Measurements from ENCODE around the gene CCDC12. TPM values are rescaled to one million over a fixed set of nuclear protein-coding genes. Genes with fewer than 3 reads are reported as not detected.

The CCDC12 gene
- total and polyA plus RNA-seq, 3 experiments from 2014 or later: 56.4 to 114 (median 59.8) TPM

DNA sequence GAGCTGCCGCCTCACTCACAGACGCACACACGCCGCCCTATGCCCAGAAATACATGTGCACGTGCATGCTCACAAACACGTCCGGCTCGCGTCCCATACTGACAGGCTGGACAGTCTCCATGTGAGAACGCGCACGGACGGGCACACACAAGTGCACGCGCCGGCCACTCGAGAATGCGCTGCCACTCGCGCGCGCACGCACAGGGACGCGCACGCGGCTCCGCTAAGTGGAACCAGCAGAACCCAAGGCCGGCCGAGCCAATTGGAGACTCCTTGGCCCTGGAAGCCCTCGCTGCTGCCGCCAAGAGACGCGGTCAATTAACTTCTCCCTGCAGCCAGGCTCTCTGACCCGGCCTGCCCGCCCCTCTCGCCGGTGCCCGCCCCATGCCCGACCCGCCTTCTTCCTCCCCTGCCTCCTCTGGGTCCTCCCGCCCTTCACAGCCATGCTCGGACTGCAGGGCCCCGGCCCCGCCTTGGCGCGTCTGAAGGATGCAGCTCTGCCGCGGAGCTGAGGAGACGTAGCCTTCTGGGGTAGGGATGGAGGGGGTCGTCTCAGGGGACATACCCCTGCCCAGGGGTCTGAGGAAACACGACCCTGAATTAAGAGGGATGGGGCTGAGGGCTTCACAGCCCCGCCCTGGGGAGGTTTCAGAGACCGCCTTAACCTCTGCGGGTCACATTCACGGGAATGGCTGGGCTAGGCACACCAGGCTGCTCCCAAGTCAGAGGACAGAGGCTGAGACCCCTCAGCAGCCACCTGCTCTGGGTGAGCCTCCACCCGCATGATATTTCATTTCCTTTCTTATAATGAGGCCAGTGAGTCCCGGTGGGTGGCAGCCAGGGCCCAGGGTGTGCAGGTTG is 84.0 kb downstream of the CCDC12 start:
- Mint-ChIP-seq H3K4me3 (peak overlapping the region; percentile 4 to 76 (median 61)), H3K27me3 (peaks cover 33 to 49% of the 10 kb centered on the region in 2 donors), H3K9me3 (no peaks in the 10 kb centered on the region), H3K36me3 (no peaks in the 10 kb centered on the region), H3K27ac (no peak overlapping the region), H3K4me1 (peaks cover 5 to 19% (median 12%) of the 10 kb centered on the region in 3 donors)
- Histone ChIP-seq H3K4me3 (ENCODE audit: low read length) (no peak overlapping the region), H3K36me3 (ENCODE audit: insufficient read depth, low read length) (no peaks in the 10 kb centered on the region), H3K9me3 (ENCODE audit: low read length) (no peaks in the 10 kb centered on the region), H3K27me3 (ENCODE audit: insufficient read depth, low read length, poor library complexity, severe bottlenecking) (peaks cover 20% of the 10 kb centered on the region), H3K27ac (ENCODE audit: low read depth, low read length) (no peak overlapping the region), H3K4me1 (ENCODE audit: insufficient read depth, low read length) (no peaks in the 10 kb centered on the region)
- POLR2A ChIA-PET: no interaction called here
- CTCF ChIA-PET: no interaction called here
- no peak for DNase-seq

GRCh38 chr3:46891132-46891531 is 85.4 kb downstream of the CCDC12 start:
- no peaks in the 10 kb centered on the region for H3K4me1 ChIP-seq (ENCODE audit: insufficient read depth, low read length)
- H3K27me3 ChIP-seq (ENCODE audit: insufficient read depth, low read length, poor library complexity, severe bottlenecking): peaks cover 20% of the 10 kb centered on the region
- ChIA-PET POLR2A (no interaction called here), CTCF (interaction anchor here (1.0 to 1.6 kb wide), 3 partner anchors 10 to 18 kb away, joined by 3 to 4 read pairs (median 3); no protein-coding TSS in a partner anchor)
- no peaks in the 10 kb centered on the region for H3K9me3 ChIP-seq (ENCODE audit: low read length)
- peaks cover 5 to 19% (median 12%) of the 10 kb centered on the region in 3 donors for H3K4me1 Mint-ChIP-seq
- H3K27me3 Mint-ChIP-seq: peaks cover 35 to 47% of the 10 kb centered on the region in 2 donors
- H3K36me3 ChIP-seq (ENCODE audit: insufficient read depth, low read length): no peaks in the 10 kb centered on the region
- no peak for DNase-seq
- H3K36me3 Mint-ChIP-seq: no peaks in the 10 kb centered on the region
- peak overlapping the region in 1 of 7 donors; percentile 20 for H3K4me3 Mint-ChIP-seq
- H3K9me3 Mint-ChIP-seq: no peaks in the 10 kb centered on the region
- no peak overlapping the region for H3K4me3 ChIP-seq (ENCODE audit: low read length)
- H3K27ac Mint-ChIP-seq: no peak overlapping the region
- H3K27ac ChIP-seq (ENCODE audit: low read depth, low read length): no peak overlapping the region

DNA sequence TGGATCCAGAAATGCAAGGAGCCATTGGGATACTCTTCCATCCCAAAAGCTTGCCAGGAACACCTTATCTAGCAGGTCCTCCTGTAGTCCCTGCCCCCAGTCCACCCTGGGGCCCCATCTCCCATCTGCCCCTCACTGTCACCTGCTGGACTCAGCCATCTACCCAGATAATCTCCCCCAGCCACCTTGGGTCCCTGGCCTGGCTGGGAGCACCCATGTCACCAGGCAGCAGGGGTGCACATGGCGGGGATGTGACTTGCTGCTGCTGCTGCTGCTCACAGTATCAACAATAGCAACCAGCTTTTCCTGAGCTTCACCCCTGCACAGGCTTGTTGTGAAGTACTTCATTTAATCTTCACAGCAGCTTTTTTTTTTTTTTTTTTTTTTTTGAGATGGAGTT is 86.4 kb downstream of the CCDC12 start:
- no peak overlapping the region for H3K27ac ChIP-seq (ENCODE audit: low read depth, low read length)
- H3K4me3 ChIP-seq (ENCODE audit: low read length): no peak overlapping the region
- no peaks in the 10 kb centered on the region for H3K36me3 ChIP-seq (ENCODE audit: insufficient read depth, low read length)
- Mint-ChIP-seq H3K27me3 (peaks cover 34 to 48% of the 10 kb centered on the region in 2 donors), H3K4me3 (no peak overlapping the region), H3K9me3 (no peaks in the 10 kb centered on the region), H3K27ac (no peak overlapping the region), H3K4me1 (peaks cover 3 to 16% (median 9%) of the 10 kb centered on the region in 3 donors), H3K36me3 (no peaks in the 10 kb centered on the region)
- peaks cover 19% of the 10 kb centered on the region for H3K27me3 ChIP-seq (ENCODE audit: insufficient read depth, low read length, poor library complexity, severe bottlenecking)
- no peak for DNase-seq
- ChIA-PET POLR2A (no interaction called here), CTCF (interaction anchor here (0.7 to 1.6 kb wide), 3 partner anchors 9 to 403 kb away, joined by 3 to 4 read pairs (median 3); no protein-coding TSS in a partner anchor)
- H3K4me1 ChIP-seq (ENCODE audit: insufficient read depth, low read length): no peaks in the 10 kb centered on the region
- H3K9me3 ChIP-seq (ENCODE audit: low read length): no peaks in the 10 kb centered on the region

- Mint-ChIP-seq H3K9me3 (no peaks in the 10 kb centered on the region), H3K27me3 (peaks cover 34 to 52% of the 10 kb centered on the region in 2 donors), H3K27ac (peak overlapping the region in 1 of 8 donors; percentile 19), H3K36me3 (no peaks in the 10 kb centered on the region), H3K4me3 (no peak overlapping the region), H3K4me1 (peaks cover 0 to 14% (median 8%) of the 10 kb centered on the region in 3 donors)
- H3K4me3 ChIP-seq (ENCODE audit: low read length): no peak overlapping the region
- CTCF ChIA-PET: interaction anchor here (0.7 to 1.5 kb wide), 2 partner anchors 22 to 404 kb away, joined by 3 read pairs; no protein-coding TSS in a partner anchor
- H3K27me3 ChIP-seq (ENCODE audit: insufficient read depth, low read length, poor library complexity, severe bottlenecking): peaks cover 19% of the 10 kb centered on the region
- DNase-seq: no peak
- H3K9me3 ChIP-seq (ENCODE audit: low read length): no peaks in the 10 kb centered on the region
- POLR2A ChIA-PET: no interaction called here
- H3K27ac ChIP-seq (ENCODE audit: low read depth, low read length): no peak overlapping the region
- H3K4me1 ChIP-seq (ENCODE audit: insufficient read depth, low read length): no peaks in the 10 kb centered on the region
- H3K36me3 ChIP-seq (ENCODE audit: insufficient read depth, low read length): no peaks in the 10 kb centered on the region
These were observed 87.0 kb downstream of the CCDC12 start for GRCh38 chr3:46889381-46890110.

DNA sequence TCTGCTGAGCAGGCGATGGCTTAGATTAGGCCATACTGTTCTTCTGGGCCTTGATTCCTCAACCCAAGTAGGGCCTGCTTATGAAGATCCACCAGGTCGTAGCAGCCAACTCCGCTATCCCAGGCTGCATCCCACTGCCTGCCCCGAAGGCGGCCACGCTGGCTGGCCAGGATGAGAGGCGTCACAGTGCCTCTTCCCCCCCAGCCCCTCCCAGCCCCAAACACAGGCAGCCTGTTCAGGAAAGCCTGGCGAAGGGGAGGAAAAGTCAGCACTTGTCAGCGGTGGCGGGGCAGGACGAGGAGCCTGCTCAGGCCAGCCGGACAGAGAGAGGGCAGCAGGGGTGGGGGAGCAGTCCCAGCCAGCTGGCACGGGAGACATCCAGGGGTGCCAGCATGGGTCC is 87.8 kb downstream of the CCDC12 start:
- no peak overlapping the region for H3K4me3 Mint-ChIP-seq
- H3K4me1 Mint-ChIP-seq: peaks cover 0 to 16% (median 8%) of the 10 kb centered on the region in 3 donors
- H3K9me3 Mint-ChIP-seq: no peaks in the 10 kb centered on the region
- no peak overlapping the region for H3K4me3 ChIP-seq (ENCODE audit: low read length)
- H3K36me3 Mint-ChIP-seq: no peaks in the 10 kb centered on the region
- peaks cover 26% of the 10 kb centered on the region for H3K27me3 ChIP-seq (ENCODE audit: insufficient read depth, low read length, poor library complexity, severe bottlenecking)
- CTCF ChIA-PET: interaction anchor here (1.5 kb wide), 1 partner anchor 21 kb away, joined by 3 read pairs; no protein-coding TSS in a partner anchor
- H3K27ac ChIP-seq (ENCODE audit: low read depth, low read length): no peak overlapping the region
- POLR2A ChIA-PET: no interaction called here
- H3K27me3 Mint-ChIP-seq: peaks cover 35 to 55% of the 10 kb centered on the region in 2 donors
- H3K27ac Mint-ChIP-seq: no peak overlapping the region
- H3K9me3 ChIP-seq (ENCODE audit: low read length): no peaks in the 10 kb centered on the region
- no peaks in the 10 kb centered on the region for H3K4me1 ChIP-seq (ENCODE audit: insufficient read depth, low read length)
- no peaks in the 10 kb centered on the region for H3K36me3 ChIP-seq (ENCODE audit: insufficient read depth, low read length)
- DNase-seq: no peak

DNA sequence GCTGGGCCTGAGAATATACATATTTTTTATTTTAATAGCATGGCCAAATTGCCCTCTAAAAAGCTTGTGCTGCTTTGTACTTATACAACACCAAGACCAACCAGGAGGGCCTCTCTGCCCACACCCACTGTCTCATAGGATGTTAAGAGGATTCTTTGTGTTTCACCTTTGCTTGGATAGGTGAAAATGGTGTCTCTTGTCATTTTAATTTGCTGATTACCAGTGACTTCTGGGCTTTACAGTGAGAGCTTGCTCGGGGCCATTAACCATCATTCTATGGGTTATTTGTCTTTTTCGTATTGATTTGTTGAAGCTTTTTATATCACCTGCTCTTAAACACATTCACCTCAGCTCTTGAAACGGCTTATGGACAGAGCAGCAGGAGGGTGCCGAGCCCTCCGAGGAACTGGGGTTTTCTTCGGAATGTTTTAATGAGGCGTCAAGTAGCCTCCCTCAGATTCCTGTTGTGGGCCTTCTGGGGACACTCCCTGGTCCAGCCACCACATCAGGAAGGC is 88.5 kb downstream of the CCDC12 start:
- no peaks in the 10 kb centered on the region for H3K9me3 Mint-ChIP-seq
- Histone ChIP-seq H3K27ac (ENCODE audit: low read depth, low read length) (no peak overlapping the region), H3K36me3 (ENCODE audit: insufficient read depth, low read length) (no peaks in the 10 kb centered on the region), H3K4me1 (ENCODE audit: insufficient read depth, low read length) (no peaks in the 10 kb centered on the region), H3K4me3 (ENCODE audit: low read length) (no peak overlapping the region), H3K27me3 (ENCODE audit: insufficient read depth, low read length, poor library complexity, severe bottlenecking) (peaks cover 30% of the 10 kb centered on the region), H3K9me3 (ENCODE audit: low read length) (no peaks in the 10 kb centered on the region)
- DNase-seq: no peak
- CTCF ChIA-PET: interaction anchor here (0.8 to 1.5 kb wide), 2 partner anchors 21 to 400 kb away, joined by 3 read pairs; no protein-coding TSS in a partner anchor
- H3K4me1 Mint-ChIP-seq: peaks cover 0 to 19% (median 8%) of the 10 kb centered on the region in 3 donors
- POLR2A ChIA-PET: no interaction called here
- H3K27me3 Mint-ChIP-seq: peaks cover 34 to 56% of the 10 kb centered on the region in 2 donors
- H3K27ac Mint-ChIP-seq: no peak overlapping the region
- H3K36me3 Mint-ChIP-seq: no peaks in the 10 kb centered on the region
- H3K4me3 Mint-ChIP-seq: no peak overlapping the region

GRCh38 chr3:46885612-46886011 is 90.9 kb downstream of the CCDC12 start:
- H3K9me3 Mint-ChIP-seq: no peaks in the 10 kb centered on the region
- no peaks in the 10 kb centered on the region for H3K4me1 ChIP-seq (ENCODE audit: insufficient read depth, low read length)
- H3K27me3 Mint-ChIP-seq: peaks cover 22 to 42% of the 10 kb centered on the region in 2 donors
- H3K27ac ChIP-seq (ENCODE audit: low read depth, low read length): no peak overlapping the region
- no peak for DNase-seq
- H3K36me3 ChIP-seq (ENCODE audit: insufficient read depth, low read length): no peaks in the 10 kb centered on the region
- H3K36me3 Mint-ChIP-seq: no peaks in the 10 kb centered on the region
- H3K4me3 Mint-ChIP-seq: peak overlapping the region in 1 of 7 donors; percentile 30
- ChIA-PET CTCF (interaction anchor here (0.9 to 1.5 kb wide), 4 partner anchors 9 to 18 kb away, joined by 3 to 4 read pairs (median 3); no protein-coding TSS in a partner anchor), POLR2A (no interaction called here)
- no peaks in the 10 kb centered on the region for H3K9me3 ChIP-seq (ENCODE audit: low read length)
- peaks cover 30% of the 10 kb centered on the region for H3K27me3 ChIP-seq (ENCODE audit: insufficient read depth, low read length, poor library complexity, severe bottlenecking)
- H3K4me1 Mint-ChIP-seq: peaks cover 0 to 17% (median 2%) of the 10 kb centered on the region in 3 donors
- no peak overlapping the region for H3K4me3 ChIP-seq (ENCODE audit: low read length)
- H3K27ac Mint-ChIP-seq: no peak overlapping the region

All from CD8-positive, alpha-beta memory T cell (primary cell).